HL-60 (cell line): Measurements from ENCODE around the gene SLC9C2.
A peak's percentile ranks its signal among the peaks of the same experiment; 100 is the strongest.

Experiments
- DNase-seq, 2 experiments: peaks; one replicate each; pipeline ENCODE4 v3.0.0-alpha.2; 2010 to 2020; ENCODE audit warnings: low read depth in 1 of 2, low spot score in 1 of 2
- H3K27ac ChIP-seq: fragments of 250-450 bp; sonication (Bioruptor Pico); replicated peaks from 2 replicates; pipeline ENCODE4 v1.5.1; 2020; ENCODE audit warnings: mild to moderate bottlenecking, moderate library complexity
- H3K27me3 ChIP-seq: fragments of 250-450 bp; sonication (Bioruptor Pico); 2 replicates; pipeline ENCODE4 v1.5.1; 2021; ENCODE audit warnings: mild to moderate bottlenecking, moderate library complexity; ENCODE audit not compliant: insufficient read depth, poor library complexity, severe bottlenecking
- H3K4me3 ChIP-seq: replicated peaks from 2 replicates; pipeline ENCODE4 v1.5.1; 2011; ENCODE audit warnings: mild to moderate bottlenecking, control low read depth, low read length; ENCODE audit not compliant: insufficient read depth
- CTCF ChIP-seq: IDR thresholded peaks from one replicate; pipeline ENCODE4 v1.5.1; 2011; ENCODE audit warnings: low read length, control low read depth, inconsistent platforms; ENCODE audit not compliant: insufficient read depth
- GABPA ChIP-seq: IDR thresholded peaks from 2 replicates; pipeline ENCODE4 v1.6.1; 2012; ENCODE audit warnings: low read depth
- POLR2AphosphoS5 ChIP-seq: IDR thresholded peaks from 2 replicates; pipeline ENCODE4 v1.6.1; 2012; ENCODE audit warnings: low read depth
- REST ChIP-seq: IDR thresholded peaks from 2 replicates; pipeline ENCODE4 v1.6.1; 2012; ENCODE audit warnings: low read depth; ENCODE audit not compliant: insufficient replicate concordance
- SPI1 ChIP-seq: IDR thresholded peaks from 2 replicates; pipeline ENCODE4 v1.6.1; 2012; ENCODE audit warnings: low read depth, mild to moderate bottlenecking, borderline replicate concordance

SLC9C2 gene

GRCh38 chr1:173491508-173491907 is 111.4 kb downstream of the SLC9C2 start:
- TF ChIP-seq GABPA: no peak
- TF ChIP-seq POLR2AphosphoS5: no peak
- TF ChIP-seq SPI1: 0 out of 2 replicates have a peak, but pooled peaks have one; percentile 2
- TF ChIP-seq CTCF: no peak

GRCh38 chr1:173489929-173490328 is 112.9 kb downstream of the SLC9C2 start:
- no peak for TF ChIP-seq REST
- no peak for TF ChIP-seq SPI1
- no peak for TF ChIP-seq GABPA
- no peak for TF ChIP-seq POLR2AphosphoS5
- no peak for TF ChIP-seq CTCF
- no peaks in the 10 kb centered on the region for H3K27me3 ChIP-seq
- no peak overlapping the region for H3K4me3 ChIP-seq
- H3K27ac ChIP-seq: no peak overlapping the region
- DNase-seq: no peak

More at GRCh38 chr1:173491508-173491907, 111.4 kb downstream of the SLC9C2 start:
- DNase-seq: no peak
- no peaks in the 10 kb centered on the region for H3K27me3 ChIP-seq
- no peak overlapping the region for H3K27ac ChIP-seq
- no peak overlapping the region for H3K4me3 ChIP-seq

GRCh38 chr1:173489149-173489600 is 113.7 kb downstream of the SLC9C2 start:
- TF ChIP-seq POLR2AphosphoS5: 0 out of 2 replicates have a peak, but pooled peaks have one; percentile 22
- TF ChIP-seq REST: no peak
- DNase-seq: no peak
- Histone ChIP-seq H3K4me3 (no peak overlapping the region), H3K27me3 (no peaks in the 10 kb centered on the region), H3K27ac (no peak overlapping the region)

GRCh38 chr1:173488001-173488400 is 114.9 kb downstream of the SLC9C2 start:
- Histone ChIP-seq H3K4me3 (no peak overlapping the region), H3K27ac (no peak overlapping the region), H3K27me3 (no peaks in the 10 kb centered on the region)
- no peak for TF ChIP-seq CTCF
- no peak for TF ChIP-seq POLR2AphosphoS5
- TF ChIP-seq SPI1: no peak
- TF ChIP-seq REST: no peak
- no peak for DNase-seq
